HCT116 (cell line): Measurements from ENCODE around the gene ORC6.

ENCODE experiments used
- CEBPB ChIP-seq: IDR thresholded peaks from 2 replicates; pipeline ENCODE4 v1.6.1; 2012; ENCODE audit warnings: low read depth
- EZH2 ChIP-seq: fragments of 200-600 bp; sonication (generic); IDR thresholded peaks from 2 replicates; pipeline ENCODE4 v1.6.1; 2017; ENCODE audit warnings: antibody characterized with exemption, mixed run types
- JUND ChIP-seq: IDR thresholded peaks from 2 replicates; pipeline ENCODE4 v1.6.1; 2012
- SP1 ChIP-seq: IDR thresholded peaks from 2 replicates; pipeline ENCODE4 v1.6.1; 2012; ENCODE audit warnings: low read depth
- TF ChIP-seq, protein P1 (sequence below), 3 experiments: fragments of 200-600 bp in 1 of 3; sonication (generic) in 1 of 3; IDR thresholded peaks in 2 of 3; conservative IDR thresholded peaks in 1 of 3; 2 replicates each; pipeline ENCODE4 v1.5.1; 2012 to 2017; ENCODE audit warnings: low read depth in 2 of 3, low read length in 2 of 3, antibody characterized with exemption in 1 of 3, borderline replicate concordance in 1 of 3, control low read depth in 1 of 3, mild to moderate bottlenecking in 1 of 3, mixed read lengths in 1 of 3, mixed run types in 1 of 3, moderate library complexity in 1 of 3; ENCODE audit not compliant: insufficient read depth in 1 of 3

DNA sequence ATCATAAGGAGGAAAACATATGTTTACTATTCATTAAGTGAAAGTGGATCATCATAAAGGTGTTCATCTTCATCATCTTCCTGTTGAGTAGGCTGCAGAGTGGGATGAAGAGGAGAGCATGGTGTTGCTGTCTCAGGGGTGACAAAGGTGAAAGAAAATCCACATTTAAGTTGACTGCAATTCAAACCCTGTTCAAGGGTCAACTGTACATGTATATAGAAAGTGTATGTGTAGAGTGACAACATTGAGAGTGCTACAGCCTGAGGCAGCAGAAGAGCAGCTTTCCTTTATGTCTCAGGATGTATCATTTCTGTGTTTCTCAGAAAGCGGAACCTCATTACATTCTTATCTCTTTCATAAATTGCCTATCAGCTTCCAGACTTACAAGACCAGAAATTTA is 17.2 kb downstream of the ORC6 start:
- TF ChIP-seq JUND (no peak), CEBPB (no peak), SP1 (no peak), EZH2 (no peak)
- TF ChIP-seq, protein P1, sequence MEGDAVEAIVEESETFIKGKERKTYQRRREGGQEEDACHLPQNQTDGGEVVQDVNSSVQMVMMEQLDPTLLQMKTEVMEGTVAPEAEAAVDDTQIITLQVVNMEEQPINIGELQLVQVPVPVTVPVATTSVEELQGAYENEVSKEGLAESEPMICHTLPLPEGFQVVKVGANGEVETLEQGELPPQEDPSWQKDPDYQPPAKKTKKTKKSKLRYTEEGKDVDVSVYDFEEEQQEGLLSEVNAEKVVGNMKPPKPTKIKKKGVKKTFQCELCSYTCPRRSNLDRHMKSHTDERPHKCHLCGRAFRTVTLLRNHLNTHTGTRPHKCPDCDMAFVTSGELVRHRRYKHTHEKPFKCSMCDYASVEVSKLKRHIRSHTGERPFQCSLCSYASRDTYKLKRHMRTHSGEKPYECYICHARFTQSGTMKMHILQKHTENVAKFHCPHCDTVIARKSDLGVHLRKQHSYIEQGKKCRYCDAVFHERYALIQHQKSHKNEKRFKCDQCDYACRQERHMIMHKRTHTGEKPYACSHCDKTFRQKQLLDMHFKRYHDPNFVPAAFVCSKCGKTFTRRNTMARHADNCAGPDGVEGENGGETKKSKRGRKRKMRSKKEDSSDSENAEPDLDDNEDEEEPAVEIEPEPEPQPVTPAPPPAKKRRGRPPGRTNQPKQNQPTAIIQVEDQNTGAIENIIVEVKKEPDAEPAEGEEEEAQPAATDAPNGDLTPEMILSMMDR (IDR thresholded peaks at IDR 0.05 in 2 of 3, conservative IDR thresholded peaks at IDR 0.05 in 1 of 3; ENCODE audit: borderline replicate concordance in 1 of 3, insufficient read depth in 1 of 3, low read depth in 2 of 3, low read length in 2 of 3), result no peak
